EL (cell line): ENCODE results near the gene SP2.
"Not testable (repeated sequence)": the region's sequence is repeated elsewhere in the genome, so short reads cannot be mapped to it uniquely, and the experiment has no call there.

Experiments
- DNase-seq: peaks from one replicate; pipeline ENCODE4 v3.0.0-alpha.2; 2016

Gene SP2

DNA sequence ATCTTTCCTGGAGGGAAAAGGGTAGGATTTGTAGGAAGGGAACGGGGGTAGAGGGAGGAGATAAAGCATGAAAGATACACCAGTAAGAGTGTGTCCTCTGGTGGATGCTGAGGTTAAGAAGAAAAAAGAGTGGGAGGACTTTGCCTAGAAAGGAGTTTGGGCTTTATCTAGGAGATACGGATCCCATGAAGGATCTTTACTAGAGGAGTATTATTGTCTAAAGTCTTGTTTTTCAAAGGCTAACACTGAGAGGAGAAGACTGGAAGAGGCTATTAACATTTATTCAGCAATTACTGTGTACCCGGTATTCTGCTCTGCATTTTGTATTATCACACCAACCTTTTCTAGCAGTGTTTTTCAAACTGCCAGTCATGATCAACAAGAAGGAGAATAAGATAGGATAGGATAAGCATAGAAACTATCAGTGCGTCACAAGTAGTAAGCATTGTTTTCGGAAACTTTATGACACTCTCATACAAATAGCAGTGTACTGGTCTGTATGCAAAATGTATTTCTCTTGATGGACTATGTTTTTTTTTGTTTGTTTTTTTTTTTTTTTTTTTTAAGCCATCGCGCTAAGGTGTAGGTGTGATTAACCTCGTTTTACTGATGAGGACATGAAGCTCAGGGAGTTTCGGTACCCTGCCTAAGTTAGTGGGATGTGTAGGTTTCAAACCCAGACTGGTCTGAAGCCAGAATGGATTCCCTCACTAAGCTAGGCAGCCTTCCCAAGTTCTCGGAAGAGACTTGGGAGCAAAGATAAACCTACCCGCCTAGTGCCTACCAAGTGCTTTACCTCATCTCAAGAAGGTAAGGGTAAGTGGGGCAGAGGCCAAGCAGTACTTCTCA lies 1.3 kb upstream of the SP2 start:
- DNase-seq, result no peak

DNA sequence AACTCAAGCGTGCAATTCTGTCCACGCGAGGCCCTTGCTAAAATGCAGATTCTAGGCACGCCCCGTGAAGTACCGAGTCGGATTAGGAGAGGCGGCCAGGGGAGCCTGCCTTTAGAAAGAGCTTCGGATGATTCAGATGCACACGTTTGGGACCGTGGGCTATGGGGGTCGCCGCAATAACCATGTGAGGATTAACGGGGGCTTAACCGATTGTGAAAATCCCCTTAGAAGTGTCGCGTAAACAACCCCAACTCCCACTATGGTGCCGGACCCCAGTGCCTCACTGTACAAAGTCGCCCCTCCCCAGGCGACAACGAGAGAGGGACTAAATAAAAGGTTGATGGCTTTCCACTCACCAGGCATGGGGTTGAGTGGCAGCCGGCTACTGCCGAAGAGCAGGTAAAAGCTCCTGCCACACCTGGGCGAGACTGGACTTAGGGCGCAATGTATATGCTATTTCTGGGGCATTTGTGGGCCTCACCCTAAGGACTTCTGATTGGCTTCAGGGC lies 635 bp upstream of the SP2 start:
- DNase-seq, result peak; percentile 21

DNA sequence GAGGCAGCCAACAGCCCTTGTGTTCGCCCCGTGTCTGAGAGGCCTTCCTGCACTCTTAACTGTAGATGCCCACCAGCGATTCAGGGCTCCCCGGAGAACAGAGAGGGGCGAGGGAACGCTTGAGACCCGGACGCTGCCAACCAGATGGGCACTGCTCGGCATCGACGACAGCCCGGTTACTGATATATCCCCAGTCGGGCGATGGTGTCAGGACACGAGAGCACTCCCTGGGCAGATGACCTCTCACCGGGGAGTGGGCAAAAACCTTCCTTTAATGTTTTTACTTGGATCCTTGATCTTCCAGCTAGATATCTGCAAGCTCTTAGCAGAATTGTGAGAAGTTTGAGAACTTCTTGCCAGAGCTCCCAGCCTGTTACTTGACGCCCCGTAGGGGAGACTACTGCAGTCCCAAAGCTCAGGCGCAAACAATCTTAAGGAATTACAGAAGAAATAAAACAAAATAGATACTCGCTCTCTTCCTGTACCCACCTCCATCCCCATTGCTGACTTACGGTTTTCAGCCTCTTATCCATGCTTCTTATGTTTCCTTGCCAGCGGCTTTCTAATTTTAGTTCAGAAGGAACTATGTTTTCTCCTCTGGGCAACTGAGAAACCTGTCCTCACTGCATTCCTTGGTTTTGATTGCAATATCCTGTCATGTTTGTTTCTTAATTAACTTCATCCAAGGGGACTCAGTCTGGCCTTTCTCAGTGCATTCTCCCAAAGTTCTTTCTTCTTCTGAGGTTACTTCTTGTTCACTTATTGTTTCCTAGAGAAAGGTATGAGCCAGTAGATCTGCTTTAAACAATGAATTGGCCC lies 845 bp downstream of the SP2 start:
- peak; percentile 19 for DNase-seq

DNA sequence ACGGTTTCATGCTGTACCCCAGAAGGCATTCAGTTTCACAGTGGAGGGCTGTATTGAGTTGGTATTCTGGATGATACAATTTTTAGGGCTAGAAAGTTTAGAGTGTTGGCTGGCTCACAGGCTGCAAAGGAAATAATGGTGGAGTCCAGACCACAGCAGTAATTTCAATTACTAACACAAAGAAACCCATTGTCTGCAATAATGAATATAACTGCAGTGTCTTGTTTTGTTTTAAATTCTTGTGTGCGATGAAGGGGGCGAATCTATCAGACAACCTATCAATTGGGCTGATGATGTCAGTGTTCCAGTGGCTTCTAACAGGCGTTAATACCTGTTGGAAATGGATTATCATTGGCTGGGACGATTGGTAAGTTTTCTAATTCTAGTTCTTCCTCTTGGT lies 1.5 kb downstream of the SP2 start:
- DNase-seq, result no peak

DNA sequence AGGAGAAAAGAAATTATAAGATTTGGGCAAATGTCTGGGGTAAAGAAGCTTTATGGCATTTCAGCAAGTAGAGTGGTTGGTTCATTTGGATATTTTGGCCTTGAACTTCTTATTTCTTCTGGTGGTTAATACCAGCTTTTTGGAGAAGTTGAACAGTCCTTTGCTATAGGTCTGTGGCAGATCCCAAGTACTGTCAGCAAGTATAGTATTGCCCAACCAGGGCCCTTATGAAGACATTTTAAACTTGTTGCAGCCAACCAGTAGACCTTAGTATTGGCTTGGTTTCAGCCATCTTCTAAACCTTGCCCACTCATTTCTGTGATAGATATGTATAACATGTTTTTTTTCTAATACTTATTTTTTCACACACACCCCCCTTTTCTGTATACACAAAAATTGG lies 2.2 kb downstream of the SP2 start:
- no peak for DNase-seq

DNA sequence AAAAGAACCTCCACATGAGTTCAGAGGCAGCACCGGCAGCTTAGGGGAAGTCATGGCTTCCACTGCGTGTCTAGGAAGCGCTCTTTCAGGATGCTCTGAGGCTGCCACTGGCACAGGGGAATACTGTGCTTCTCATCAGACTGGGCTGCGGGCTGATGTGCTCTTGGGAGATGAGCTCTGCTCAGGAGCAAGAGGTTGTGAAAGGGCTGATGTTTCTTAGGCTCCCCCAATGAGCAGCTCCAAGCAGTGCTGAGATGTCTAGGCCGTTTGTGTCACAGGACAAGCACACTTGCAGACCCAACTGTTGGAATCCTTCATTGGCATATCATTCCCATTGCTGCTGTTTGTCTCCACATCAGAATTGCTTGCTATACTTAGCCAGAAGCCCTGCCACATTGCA lies 3.6 kb downstream of the SP2 start:
- DNase-seq, result no peak

DNA sequence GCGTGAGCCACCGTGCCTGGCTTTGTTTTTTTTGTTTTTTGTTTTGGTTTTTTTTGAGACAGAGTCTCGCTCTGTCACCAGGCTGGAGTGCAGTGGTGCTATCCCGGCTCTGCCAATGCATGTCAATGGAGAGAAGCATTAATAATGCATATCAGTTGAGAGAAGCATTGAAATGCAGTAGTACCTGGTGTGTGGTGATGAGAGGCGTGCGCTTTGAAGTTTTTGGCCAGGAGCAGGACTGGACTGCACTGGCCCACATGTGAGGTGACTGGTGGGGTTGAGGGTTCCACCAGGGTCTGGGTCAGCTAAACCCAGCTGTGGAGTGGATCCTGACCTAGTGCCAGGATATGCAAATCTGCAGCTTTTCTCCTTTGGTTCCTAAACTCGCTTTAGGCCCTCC lies 5.4 kb downstream of the SP2 start:
- no peak for DNase-seq

DNA sequence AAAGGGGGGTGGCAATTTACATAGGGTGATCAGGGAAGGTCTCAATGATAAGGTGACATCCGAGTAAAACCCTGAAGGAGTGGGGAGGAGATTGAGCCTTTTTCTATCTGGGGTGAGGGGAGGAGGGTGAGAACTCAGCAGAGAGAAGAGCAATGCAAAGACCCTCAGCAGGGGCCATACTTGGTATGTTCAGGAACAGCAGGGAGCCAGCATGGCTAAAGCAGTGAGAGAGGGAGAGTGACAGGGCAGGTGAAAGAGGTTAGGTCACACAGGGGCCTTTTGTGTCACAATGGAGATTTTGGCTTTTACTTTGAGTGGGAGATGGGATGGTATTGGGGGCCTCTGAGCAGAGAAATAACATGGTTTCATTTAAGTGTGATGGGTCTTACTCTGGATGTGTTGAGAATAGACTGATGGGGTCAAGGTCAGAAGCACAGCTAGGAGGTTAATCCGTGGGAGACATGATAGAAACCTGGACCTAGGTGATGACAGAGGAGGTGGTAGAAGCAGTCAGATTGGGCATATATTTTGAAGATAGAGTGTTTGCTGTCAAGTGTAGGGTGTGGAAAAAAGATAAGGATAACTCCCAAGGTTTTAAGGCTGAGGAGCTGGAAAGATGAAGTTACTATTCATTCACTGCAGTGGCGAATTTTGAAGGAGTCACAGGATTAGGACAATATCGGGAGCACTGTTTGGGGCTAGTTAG lies 6.2 kb downstream of the SP2 start:
- DNase-seq, result no peak

DNA sequence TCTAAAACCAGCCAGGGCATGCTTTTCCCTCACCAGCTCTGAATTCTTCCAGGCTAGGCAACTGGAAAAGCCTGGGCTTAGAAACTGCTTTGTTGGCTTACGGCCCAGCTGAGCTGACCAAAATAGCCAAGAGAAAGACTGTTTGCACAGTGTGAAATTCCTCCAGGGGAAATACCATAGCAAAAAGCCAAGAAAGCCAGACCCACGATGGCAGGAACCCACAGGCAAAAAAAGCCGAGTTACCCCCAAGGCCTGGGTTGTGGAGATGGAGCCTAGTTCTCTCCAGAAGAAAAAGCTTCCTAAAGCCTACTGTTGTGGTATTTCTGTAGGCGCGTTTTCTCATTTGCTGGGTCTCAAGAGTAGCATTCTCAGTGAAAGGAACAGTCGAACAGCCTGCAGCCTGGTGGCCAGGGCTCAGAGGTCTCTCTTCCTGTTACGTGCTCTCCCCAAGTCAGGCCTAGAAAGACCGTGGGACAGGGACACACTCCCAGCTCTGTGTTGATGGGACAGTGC lies 9.2 kb downstream of the SP2 start:
- peak; percentile 82 for DNase-seq

DNA sequence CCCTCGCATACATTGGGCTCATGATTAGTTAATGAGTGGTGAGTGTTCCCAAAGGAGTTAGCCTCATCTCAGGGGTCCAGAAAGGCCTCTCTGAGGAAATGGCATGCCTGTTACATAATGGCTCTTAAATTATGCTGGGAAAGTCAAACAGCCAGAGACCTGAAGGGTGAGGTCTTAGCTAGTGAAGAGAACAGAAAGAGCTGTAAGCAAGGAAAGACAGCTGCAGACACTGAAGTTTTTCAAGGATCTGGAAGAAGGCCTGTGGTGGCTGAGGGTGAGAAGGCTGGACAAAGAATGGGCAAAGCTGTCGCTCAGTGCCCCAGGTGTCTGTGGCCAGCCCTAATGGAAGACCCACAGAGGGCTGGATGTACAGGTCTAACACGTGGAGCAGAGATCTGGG lies 10.4 kb downstream of the SP2 start:
- DNase-seq, result no peak

DNA sequence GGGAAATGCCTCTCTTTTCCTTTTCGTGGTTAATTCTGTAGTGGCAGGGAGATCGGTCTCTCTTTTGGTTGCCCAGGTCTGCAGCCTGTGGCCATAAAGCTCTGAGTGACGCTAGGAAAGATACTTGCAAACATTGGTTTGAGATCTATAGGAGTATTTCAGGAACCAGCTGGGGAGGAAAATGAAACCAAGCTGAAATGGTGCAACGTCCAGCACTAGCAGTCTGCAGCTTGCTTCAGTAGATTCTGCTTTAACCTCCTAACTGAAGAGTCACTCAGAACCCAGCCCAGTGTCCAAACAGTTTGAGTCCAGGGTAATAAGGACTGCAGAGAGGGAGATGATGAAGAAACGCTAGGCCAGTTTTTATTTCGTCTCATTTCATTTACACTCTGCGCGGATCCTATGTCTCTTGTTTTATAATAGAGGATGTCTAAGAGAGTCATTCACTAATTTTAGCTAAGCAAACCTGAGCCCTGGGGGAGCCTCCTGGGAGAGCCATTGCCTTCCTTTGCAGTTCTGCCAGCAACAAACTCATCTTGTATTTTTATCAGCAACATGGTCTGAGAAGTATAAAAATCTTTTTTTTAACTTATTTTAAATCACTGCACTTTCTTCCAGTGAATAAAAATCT lies 12.0 kb downstream of the SP2 start:
- DNase-seq, result no peak

DNA sequence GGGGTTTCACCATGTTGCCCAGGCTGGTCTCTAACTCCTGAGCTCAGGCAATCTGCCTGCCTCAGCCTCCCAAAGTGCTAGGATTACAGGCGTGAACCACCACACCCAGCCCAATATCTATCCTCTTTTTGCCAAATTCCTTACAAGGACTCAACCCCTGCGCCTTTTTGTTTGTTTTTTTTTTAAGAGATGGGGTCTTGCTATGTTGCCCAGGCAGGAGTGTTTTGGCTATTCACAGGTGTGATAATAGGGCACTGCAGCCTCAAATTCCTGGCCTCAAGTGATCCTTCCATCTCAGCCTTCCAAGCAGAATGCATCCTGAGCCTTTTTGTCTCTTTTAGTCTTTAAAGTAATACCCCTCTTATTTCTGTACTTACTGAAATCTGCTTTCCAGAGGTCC lies 17.0 kb downstream of the SP2 start:
- no peak for DNase-seq

DNA sequence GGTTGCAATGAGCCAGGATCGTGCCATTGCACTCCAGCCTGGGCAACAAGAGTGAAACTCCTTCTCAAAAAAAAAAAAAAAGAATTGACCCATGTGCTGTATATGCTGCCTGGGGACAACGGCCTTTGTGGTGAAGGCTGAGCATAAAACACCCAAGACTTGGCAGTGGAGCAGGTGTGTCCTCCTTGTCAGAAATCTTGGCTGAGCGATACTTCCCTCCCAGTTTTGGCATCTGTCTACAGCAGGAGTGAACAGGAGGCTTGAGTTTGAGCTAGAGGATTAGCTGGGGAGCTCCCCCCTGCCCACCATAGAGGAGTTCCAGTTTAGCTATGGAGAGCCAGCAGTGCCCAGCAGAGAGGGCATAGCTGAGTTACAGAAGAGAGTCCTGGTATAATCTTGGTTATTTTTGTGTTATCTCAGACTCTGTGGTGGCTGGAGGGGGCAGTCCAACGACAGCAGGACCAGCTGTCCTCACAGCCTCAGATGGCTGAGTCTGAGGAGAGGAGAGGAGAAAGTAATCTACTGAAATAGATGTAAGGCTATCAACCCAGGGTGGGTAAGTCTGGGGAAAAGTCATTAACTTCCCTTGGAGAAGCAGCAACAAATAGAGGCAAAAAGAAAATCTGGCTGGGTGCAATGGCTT lies 18.4 kb downstream of the SP2 start:
- DNase-seq, result no peak

DNA sequence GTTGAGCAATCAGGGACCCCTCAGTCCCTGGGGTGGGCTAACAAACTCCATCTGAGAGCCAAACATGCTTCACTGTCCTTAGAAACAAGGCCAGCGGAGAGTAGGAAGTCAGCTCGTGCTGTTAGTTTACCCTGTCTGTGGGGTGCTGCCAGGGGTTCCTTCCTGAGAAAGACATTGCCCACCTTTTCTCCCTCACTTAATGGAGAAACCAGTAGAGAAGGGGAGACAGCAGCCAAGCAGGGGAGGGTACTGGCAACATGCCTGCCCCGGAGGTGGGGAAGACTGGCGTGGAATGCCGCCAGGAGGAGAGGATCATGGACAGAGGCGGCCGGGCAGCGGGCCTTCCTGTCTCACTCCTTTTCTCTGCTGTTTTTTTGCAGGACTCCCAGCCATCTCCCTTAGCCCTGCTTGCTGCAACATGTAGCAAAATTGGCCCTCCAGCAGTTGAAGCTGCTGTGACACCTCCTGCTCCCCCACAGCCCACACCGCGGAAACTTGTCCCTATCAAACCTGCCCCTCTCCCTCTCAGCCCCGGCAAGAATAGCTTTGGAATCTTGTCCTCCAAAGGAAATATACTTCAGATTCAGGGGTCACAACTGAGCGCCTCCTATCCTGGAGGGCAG lies 19.9 kb downstream of the SP2 start:
- DNase-seq, result no peak

DNA sequence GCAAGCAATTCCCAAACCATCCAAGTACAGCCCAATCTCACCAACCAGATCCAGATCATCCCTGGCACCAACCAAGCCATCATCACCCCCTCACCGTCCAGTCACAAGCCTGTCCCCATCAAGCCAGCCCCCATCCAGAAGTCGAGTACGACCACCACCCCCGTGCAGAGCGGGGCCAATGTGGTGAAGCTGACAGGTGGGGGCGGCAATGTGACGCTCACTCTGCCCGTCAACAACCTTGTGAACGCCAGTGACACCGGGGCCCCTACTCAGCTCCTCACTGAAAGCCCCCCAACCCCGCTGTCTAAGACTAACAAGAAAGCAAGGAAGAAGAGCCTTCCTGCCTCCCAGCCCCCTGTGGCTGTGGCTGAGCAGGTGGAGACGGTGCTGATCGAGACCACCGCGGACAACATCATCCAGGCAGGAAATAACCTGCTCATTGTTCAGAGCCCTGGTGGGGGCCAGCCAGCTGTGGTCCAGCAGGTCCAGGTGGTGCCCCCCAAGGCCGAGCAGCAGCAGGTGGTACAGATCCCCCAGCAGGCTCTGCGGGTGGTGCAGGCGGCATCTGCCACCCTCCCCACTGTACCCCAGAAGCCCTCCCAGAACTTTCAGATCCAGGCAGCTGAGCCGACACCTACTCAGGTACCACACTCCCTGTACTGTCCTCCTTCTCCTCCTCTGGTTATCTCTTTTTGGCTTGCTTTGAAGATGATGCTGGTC lies 20.6 kb downstream of the SP2 start:
- DNase-seq, result no peak

DNA sequence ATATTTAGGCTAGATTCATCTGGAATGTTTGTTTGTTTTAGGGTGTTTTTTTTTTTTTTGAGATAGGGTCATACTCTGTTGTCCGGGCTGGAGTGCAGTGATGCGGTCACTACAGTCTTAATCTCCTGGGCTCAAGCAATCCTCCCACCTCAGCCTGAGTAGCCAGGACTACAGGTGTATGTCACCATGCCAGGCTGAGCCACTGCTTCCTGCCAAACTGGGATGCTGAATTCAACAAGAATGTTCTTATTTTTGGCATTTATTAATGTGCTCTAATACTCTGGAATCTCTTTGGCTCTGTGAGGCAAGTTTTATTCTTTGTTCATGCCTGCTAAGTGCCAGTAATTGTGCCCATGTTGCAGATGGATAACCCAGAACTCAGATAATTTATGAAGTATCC lies 21.5 kb downstream of the SP2 start:
- DNase-seq, result no peak

DNA sequence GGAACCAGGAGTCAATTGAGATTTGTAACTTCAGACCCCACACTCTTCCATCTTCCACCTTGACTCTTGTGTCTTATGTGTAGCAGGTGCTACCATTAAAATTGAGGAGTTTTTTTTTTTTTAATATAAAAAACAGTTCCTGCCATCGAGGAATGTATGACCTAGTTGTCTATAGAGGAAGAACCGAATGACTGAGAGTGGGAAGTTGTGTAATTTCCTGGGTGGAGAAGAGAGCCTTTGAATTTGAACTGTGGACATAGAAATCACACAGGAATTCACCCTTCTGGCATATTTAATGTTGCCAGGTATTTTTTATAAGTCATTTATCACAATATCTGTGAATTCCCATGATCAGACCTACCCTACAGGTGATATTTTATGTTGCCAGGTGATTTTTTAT lies 22.0 kb downstream of the SP2 start:
- DNase-seq, result no peak

DNA sequence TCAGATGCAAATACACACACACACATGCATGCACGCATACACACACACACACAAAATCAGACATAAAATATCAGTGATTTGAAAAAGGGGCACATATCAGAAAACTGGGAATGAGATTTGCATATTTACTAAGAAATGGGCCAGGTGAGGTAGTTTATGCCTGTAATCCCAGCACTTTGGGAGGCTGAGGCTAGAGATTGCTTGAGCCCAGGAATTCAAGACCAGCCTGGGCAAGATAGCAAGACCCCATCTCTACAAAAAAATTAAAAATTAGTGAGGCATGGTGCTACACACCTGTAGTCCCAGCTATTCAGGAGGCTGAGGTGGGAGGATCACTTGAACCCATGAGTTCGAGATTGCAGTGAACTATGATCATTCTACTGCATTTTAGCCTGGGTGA lies 23.0 kb downstream of the SP2 start:
- no peak for DNase-seq

DNA sequence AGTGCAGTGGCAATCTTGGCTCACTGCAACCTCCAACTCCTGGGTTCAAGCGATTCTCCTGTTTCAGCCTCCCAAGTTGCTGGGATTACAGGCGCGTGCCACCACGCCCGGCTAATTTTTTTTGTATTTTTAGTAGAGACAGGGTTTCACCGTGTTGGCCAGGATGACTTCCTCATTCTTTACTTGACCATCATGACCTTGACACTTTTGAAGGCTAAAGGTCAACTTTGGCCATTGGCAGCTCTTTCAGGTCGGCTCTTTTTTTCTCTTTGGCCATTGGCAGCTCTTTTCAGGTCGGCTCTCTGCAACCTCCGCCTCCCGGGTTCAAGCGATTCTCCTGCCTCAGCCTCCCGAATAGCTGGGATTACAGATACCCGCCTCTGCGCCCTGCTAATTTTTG lies 23.9 kb downstream of the SP2 start:
- not testable (repeated sequence) for DNase-seq

DNA sequence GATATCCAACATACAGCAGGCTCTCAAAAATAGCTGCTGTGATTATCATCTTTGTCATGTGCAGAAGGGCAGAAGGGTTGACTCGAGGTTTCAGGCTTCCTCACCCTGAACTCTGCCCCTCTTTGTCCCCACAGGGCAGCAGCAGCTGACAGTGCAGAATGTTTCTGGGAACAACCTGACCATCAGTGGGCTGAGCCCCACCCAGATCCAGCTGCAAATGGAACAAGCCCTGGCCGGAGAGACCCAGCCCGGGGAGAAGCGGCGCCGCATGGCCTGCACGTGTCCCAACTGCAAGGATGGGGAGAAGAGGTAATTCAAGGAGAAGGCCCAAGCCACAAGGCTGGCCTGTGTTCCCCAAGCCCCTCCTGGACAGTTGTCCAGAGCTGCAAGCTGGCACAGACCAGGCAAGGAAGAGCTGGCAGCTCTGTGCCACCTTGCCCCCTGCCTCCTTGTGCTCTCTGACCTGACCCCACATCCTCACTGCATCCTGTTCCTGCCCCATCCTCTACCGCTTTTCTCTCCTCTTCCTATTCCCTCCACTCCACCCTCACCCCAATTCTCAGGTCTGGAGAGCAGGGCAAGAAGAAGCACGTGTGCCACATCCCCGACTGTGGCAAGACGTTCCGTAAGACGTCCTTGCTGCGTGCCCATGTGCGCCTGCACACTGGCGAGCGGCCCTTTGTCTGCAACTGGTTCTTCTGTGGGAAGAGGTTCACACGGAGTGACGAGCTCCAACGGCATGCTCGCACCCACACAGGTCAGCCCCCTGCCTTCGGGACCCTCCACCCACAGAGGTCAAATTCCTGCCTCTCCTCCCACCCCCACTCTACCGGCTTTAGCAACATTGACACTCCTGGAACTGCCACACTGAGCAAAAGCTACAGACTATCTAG lies 29.0 kb downstream of the SP2 start:
- no peak for DNase-seq
